ENCODE measurements around the gene SEPTIN1.

The SEPTIN1 gene

DNA sequence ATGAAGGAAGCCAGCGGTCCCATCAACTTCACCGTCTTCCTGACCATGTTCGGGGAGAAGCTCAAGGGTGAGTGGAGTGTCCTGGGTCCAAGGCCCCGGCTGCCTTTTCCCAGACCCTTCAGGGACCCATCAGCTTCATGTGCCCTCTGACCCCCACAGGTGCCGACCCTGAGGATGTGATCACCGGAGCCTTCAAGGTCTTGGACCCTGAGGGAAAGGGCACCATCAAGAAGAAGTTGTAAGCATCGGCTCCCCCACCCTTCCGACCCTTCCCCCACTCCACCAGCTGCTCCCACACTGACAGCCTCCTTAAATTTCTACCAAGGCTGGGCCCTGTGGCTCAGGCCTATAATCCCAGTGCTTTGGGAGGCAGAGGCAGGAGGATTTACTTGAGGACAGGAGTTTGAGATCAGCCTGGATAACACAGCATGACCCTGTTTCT is 5.9 kb downstream of the SEPTIN1 start:
- no peak for DNase-seq

GRCh38 chr16:30375864-30376263 is 6.5 kb downstream of the SEPTIN1 start:
- no peak for DNase-seq

DNA sequence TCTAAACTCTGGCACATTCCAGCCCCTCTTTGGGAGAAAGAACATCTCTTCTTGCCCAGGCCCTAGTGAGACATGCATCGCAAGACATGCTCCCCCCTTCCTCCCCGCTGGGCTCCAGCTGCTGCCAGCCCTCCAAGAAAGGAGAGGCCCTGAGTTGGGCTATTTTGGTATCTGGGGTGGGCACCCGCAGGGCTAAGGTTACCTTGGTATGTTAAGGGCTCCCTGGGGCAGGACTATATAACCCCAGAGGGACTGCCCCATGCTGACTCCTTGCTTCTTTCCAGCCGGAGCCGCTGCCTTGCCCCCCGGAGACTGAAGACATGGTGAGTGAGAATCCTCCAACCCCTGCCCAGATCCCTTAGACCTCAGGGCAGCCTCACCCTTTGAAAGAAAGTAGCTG is 7.8 kb downstream of the SEPTIN1 start, which contains the start of gene MYL11:
Gene MYL11, plus strand, starts transcription at position 265 of the 400 bp plus-strand sequence. Its CDS starts 56 bp downstream, at position 321.
- DNase-seq: no peak

- no peak for DNase-seq
These were observed 9.6 kb downstream of the SEPTIN1 start for GRCh38 chr16:30372725-30373124.

- no peak for DNase-seq
These were observed 10.2 kb downstream of the SEPTIN1 start for GRCh38 chr16:30372038-30372712.

DNA sequence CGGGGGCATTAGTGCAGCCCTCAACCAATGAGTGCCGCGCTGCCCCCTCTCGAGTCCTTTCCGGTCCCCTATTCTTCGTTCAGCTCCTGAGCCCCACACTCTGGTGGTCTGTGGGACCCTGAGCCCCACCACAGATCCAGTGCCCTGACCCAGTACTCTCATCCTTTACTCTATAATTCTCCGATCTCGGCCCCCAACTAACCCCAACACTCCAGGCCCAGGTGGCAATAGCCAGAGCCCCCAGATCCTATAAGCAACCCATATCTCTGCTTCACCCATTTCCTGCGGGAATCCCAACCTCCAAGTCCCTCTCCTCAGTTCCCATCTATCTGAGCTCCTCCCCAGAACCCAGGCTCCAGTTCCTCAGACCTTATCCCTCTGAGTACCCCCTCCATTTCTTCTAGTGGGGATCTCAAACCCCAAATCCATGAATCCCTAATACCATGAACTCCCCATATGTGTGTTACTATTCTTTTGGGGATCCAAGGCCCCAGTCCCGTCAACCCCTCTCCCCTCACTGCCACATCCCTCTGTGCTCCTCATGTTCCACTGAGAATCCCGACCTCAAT is 11.0 kb downstream of the SEPTIN1 start:
- no peak for DNase-seq

DNA sequence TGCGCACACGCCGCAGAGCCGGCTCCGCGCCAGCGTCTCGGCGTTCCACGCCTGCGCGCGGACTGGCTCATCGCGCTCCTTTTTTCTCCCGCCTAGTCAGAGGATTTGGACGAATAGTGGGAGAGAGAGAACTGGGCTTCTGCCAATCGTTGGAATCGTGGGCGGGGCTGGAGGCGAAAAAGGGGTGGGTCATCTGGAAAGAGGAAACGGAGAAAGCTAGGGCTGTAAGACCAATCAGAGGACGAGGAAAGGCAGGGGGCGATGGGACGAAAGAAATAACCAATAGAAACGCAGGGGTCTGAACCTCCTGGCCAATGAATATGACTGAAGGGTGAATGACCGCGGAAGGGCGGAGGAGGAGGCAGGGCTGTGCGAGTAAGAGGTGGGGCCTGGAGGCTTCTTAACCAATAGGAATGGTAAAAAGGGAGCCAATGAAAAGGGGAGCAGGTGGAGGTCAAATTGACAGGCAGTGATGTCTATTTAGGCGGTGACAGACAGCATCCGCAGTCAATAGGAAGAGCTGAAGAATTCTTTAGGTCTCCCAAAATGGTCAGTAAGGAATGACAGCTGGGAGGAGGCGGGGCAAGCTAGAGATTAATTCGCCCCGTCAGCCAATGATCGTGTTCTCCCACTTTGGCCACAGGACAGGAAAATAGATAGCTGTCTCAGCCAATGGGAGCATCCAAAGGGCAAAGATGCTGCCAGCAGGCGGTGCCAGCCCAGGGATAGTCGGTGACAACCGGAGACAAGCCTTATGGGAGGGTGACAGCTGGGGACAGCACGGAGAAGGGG is 11.7 kb downstream of the SEPTIN1 start, which contains the start of gene TBC1D10B:
Gene TBC1D10B, minus strand, starts transcription at position 39 of the 792 bp plus-strand sequence. CDS start 311 bp downstream, outside the sequence.
- DNase-seq: peak; percentile 96

DNA sequence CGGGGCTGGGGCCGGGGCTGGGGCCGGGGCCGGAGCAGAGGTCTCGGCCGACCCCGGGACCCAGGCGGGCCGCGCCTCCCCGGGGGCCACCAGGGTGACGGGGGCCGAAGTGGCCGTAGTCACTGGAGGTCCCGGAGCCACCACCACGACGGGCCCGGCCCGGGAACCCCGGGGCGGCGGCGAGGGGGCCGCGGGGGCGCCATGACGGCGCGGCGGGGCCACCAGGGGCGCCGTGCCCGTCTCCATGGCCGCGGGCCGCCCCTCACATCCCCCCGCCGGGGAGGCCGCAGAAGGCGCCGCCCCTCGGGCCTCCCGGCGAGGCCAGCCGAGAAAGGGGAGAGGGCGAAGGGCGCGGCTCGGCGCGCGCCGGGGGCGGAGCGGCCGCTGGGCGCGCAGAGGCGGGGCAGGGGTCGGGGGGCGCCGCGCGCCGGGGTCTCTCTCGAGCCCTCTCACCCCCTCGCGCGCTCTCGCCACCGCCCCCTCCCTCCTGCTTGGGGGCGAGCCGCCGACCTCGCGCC is 12.4 kb downstream of the SEPTIN1 start:
- no peak for DNase-seq

GRCh38 chr16:30369091-30369937 is 13.0 kb downstream of the SEPTIN1 start:
- DNase-seq: no peak

GRCh38 chr16:30368792-30369090 is 13.6 kb downstream of the SEPTIN1 start:
- DNase-seq: no peak

DNA sequence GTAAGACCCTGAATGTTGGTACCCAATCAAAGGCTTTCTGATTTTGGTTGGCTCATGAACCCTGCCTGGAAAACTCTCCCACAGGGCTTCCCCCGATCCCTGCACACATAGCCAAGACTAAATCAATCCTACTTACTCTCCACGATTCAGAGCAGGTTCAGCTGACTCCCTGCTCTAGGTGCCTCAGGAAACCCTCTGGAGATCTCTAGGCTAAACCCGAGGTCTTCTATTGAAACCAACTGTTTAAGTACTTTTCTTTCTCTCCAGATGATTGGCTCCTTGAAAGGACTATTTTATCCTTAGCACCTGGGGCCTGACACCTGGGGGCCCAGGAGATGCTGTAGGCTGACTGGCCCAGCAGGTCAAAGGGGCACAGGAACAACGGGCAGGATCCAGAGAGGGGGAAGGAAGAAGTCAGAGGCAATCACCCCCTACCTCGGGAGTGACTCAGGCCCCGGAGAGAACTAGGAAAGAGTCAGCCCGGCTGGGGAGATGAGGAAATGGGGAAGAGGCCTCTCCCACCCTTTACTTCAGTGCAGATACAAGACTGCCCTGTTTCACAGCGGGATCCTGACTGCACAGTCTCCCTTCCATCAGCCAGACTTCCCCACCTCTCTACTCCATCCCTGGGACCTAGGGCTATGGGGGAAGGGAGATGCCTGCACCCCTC is 14.1 kb downstream of the SEPTIN1 start:
- DNase-seq: no peak

DNA sequence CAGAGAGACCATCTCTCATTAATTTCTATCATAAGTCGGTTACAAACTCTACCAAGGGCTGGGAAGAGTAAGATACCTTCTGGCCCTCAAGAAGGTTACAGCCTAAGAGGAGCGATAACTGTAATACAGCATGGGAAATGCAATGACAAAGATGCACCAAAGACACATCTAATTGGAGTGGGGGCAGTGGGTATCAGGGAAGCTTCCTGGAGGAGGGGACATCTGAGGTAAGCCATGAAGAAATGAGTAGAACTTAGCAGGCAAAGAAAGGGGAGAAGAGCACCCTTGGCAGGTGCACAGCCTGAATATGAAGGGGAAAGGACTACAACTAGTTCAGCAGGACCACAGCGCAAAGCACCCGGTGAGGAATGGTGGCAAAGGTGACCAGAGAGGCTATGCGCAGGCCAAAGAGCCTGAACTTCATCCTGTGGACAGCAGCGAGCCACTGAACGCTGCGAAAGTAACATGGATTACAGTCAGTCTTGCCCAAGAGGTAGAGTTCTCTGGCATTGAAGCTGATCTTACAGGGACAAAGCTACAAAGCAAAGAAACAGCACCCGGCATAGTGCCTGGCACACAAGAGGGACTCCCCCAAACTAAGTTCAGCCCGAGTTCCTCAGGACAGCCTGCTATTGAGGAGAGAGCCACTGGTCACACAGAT is 14.9 kb downstream of the SEPTIN1 start:
- no peak for DNase-seq

GRCh38 chr16:30366511-30366910 is 15.8 kb downstream of the SEPTIN1 start:
- no peak for DNase-seq

GRCh38 chr16:30365200-30365599 is 17.2 kb downstream of the SEPTIN1 start:
- DNase-seq: no peak

DNA sequence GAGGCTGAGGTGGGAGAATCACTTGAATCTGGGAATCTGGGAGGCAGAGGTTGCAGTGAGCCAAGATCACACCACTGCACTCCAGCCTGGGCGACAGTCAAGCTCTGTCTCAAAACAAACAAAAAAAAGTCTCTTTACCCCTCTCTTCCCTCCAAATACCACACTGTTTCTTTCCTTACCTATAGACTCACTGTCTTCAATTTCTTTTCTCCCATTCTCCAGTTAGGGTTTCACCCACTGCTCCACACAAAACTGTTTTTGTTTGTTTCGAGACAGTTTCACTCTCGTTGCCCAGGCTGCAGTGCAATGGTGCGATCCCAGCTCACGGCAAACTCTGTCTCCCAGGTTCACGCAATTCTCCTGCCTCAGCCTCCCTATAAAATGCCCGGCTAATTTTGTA is 21.2 kb downstream of the SEPTIN1 start:
- DNase-seq: no peak

DNA sequence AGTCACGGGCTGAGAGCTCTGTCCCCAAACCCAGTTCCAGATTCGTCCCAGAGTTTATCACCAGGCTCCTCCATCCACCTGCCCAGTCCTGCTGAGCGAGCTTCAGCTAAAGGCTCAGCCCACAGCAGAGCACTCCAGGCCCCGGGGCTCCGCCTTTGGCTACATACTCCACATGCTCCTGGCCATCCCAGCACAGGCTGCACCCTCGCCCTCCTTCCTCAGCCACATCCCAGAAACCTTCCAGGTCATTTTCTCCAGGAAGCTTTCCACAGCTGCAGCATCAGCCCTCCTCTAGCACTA is 22.5 kb downstream of the SEPTIN1 start:
- DNase-seq: no peak

DNA sequence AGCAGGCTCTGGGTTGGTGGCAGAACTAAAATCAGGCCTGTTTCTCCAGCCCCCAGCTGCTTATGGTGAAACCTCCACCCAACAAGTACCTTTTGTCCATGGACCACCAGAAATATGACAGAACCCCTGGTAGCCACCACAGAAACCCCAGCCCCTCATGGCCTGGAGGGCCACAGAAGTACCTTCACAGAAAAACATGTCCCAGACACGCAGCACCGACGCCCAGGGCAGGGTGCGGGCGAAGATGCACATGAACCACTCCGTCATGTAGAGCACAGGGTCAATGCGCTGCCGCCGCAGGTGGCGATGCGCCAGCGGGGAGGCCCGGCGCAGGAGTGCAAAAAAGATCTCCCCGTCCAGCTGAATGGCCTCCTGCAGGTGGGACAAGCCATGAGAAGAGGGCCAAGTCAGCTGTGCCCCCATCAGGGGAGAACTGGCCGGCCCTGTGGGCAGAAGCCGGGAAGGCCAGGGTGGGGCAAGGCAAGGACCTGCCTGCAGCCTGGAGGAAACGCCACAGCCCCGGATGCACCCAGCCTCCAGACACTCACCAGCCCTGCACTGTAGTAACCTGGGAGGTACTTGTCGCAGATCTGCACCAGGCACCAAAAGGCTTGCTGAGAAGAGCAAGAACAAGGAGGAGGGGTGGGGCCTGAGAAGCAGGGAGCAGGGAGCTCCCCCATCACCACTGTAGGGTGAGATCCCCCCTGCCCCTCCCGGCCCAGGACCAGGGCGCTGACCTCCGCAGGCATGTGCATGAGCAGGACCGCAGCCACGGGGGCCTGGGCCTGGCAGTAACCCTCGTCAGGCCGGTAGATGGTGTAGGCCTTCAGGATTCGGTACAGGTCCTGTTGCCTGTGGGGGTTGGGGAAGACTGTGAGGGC is 23.1 kb downstream of the SEPTIN1 start:
- DNase-seq: no peak

DNA sequence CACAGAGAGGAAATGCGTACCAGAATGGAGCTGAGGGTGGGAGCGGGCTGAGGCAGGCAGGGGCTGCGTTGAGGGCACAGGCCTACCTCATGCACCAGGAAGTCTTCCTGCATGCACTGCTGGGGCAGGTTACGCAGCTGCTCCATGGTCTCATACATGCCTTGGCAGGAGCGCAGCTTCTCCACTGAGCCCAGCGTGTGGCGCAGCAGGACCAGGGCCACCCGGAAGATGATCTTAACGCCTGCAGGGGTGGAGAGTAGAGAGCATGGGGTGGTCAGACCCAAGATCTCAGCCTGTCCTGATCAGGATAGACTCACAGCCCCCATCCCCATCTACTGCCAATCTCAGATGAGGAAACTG is 23.8 kb downstream of the SEPTIN1 start:
- no peak for DNase-seq

- no peak for DNase-seq
These were observed 24.4 kb downstream of the SEPTIN1 start for GRCh38 chr16:30357715-30358576.

Data from activated CD4-positive, CD25-positive, alpha-beta regulatory T cell treated with anti-CD3 and anti-CD28 coated beads, Interleukin-2, amount 50 U/mL, for 72 hours (primary cell).